Muscle of arm (tissue), 14 donors: Measurements from ENCODE around the gene NXF3. TPM values are rescaled to one million over a fixed set of nuclear protein-coding genes. Genes with fewer than 3 reads are reported as not detected.
"Not testable (repeated sequence)": the region's sequence is repeated elsewhere in the genome, so short reads cannot be mapped to it uniquely, and the experiment has no call there.

Experiments
- DNase-seq: peaks from one replicate; pipeline ENCODE4 v3.0.0-alpha.2; 2013
- long read RNA-seq, 11 donors: transcript quantifications; one replicate each; lab custom pipeline, GENCODE V29; 2026
- polyA plus RNA-seq, 12 donors: library from polyadenylated mRNA; unstranded; fragments of 120-200 nt; gene quantifications; one replicate each; pipeline ENCODE4 v1.2.1, GENCODE V29; 2013; ENCODE audit not compliant: insufficient read length in 12 of 12

NXF3 gene, protein sequence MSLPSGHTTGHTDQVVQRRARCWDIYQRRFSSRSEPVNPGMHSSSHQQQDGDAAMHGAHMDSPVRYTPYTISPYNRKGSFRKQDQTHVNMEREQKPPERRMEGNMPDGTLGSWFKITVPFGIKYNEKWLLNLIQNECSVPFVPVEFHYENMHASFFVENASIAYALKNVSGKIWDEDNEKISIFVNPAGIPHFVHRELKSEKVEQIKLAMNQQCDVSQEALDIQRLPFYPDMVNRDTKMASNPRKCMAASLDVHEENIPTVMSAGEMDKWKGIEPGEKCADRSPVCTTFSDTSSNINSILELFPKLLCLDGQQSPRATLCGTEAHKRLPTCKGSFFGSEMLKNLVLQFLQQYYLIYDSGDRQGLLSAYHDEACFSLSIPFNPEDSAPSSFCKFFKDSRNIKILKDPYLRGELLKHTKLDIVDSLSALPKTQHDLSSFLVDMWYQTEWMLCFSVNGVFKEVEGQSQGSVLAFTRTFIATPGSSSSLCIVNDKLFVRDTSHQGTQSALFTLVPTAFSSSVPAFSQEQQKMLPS
- 1 to 10 TPM in 1 of 12 donors, under 1 TPM in 3, not detected in 8; 0.18 to 1.0 (median 0.40) TPM for polyA plus RNA-seq
- long read RNA-seq, donor 1, result 0 reads
- long read RNA-seq, donor 2, partial matches to known transcripts, result 67 of 72 reads
- long read RNA-seq, donor 2, other reads (novel, unspliced or antisense), result 5 of 72 reads
- long read RNA-seq, donor 3, partial matches to known transcripts, result 49 of 49 reads
- long read RNA-seq, donor 3, other reads (novel, unspliced or antisense), result 0 of 49 reads
- long read RNA-seq, donor 4, partial matches to known transcripts, result 13 of 13 reads
- long read RNA-seq, donor 4, other reads (novel, unspliced or antisense), result 0 of 13 reads
- long read RNA-seq, donor 5, partial matches to known transcripts, result 145 of 145 reads
- long read RNA-seq, donor 5, other reads (novel, unspliced or antisense), result 0 of 145 reads
- long read RNA-seq, donor 6, partial matches to known transcripts, result 76 of 76 reads
- long read RNA-seq, donor 6, other reads (novel, unspliced or antisense), result 0 of 76 reads
- long read RNA-seq, donor 7, partial matches to known transcripts, result 26 of 26 reads
- long read RNA-seq, donor 7, other reads (novel, unspliced or antisense), result 0 of 26 reads
- long read RNA-seq, donor 8, partial matches to known transcripts, result 39 of 39 reads
- long read RNA-seq, donor 8, other reads (novel, unspliced or antisense), result 0 of 39 reads
- long read RNA-seq, donor 9, partial matches to known transcripts, result 34 of 34 reads
- long read RNA-seq, donor 9, other reads (novel, unspliced or antisense), result 0 of 34 reads
- long read RNA-seq, donor 10, partial matches to known transcripts, result 187 of 194 reads
- long read RNA-seq, donor 10, other reads (novel, unspliced or antisense), result 7 of 194 reads
- long read RNA-seq, donor 11, partial matches to known transcripts, result 9 of 56 reads
- long read RNA-seq, donor 11, other reads (novel, unspliced or antisense), result 47 of 56 reads

DNA sequence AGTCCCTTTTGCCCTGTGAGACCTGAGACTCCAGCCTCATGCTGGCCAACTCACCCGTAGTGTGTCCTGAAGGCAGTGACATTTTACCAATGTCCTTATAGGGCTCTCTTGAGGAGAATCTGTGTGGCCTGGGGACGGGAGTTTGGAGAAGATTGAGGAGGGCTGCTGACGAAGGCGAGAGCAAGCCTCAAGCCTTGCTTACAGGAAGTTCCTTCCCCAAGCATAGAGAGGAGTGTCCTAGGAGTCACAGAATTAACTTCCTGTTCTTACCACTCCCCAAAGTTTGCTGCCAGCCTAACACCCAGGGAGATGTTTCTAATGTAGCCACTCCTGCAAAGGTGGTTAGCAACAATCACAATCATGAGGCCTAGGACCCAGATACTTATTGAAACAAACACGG, at the start of gene NXF3:
TSS of gene NXF3 (minus strand) at position 202 of the 400 bp plus-strand sequence. CDS start at position 82, 120 bp downstream.
- no peak for DNase-seq

DNA sequence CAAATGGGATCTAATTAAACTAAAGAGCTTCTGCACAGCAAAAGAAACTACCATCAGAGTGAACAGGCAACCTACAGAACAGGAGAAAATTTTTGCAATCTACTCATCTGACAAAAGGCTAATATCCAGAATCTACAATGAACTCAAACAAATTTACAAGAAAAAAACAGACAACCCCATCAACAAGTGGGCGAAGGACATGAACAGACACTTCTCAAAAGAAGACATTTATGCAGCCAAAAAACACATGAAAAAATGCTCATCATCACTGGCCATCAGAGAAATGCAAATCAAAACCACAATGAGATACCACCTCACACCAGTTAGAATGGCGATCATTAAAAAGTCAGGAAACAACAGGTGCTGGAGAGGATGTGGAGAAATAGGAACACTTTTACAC, 43.6 kb upstream of the NXF3 start:
- DNase-seq, result not testable (repeated sequence)

GRCh38 chrX:103124284-103124683, 31.3 kb upstream of the NXF3 start:
- DNase-seq, result no peak

DNA sequence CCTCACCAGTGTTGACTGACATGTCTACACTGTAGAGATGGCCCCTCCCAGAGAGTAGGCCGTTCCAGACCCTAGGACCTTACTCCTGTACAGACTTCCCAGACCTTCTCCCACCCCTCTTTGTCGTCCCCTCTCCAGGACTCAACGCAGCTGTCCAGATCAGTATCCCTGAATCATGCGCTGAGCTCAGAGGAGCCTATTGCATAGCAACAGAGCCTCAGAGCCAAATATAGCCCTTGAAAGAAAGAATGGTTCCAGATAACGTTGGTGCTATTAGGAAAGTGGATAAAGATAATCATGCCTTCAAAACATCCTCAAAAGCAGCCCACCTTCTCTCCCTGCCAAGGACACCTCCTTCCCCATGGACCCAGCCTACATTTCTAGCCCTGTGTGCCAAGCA, 27.8 kb upstream of the NXF3 start:
- no peak for DNase-seq

GRCh38 chrX:103116970-103117369, 24.0 kb upstream of the NXF3 start:
- not testable (repeated sequence) for DNase-seq

DNA sequence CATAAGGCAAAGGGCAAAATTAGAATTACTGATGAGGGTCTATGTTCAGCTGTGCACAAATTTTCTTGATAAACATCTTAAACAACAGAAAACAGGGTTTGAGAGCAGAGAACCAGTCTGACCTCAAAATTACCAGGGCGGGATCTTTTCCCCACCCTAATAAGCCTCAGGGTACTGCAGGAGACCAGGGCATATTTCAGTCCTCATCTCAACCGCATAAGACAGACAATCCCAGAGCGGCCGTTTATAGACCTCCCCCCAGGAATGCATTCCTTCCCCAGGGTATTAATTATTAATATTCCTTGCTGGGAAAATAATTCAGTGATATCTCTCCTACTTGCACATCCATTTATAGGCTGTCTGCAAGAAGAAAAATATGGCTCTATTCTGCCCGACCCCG, 16.6 kb upstream of the NXF3 start:
- not testable (repeated sequence) for DNase-seq

GRCh38 chrX:103107836-103108235, 14.9 kb upstream of the NXF3 start:
- DNase-seq, result no peak

GRCh38 chrX:103107227-103107737, 14.3 kb upstream of the NXF3 start:
- not testable (repeated sequence) for DNase-seq

GRCh38 chrX:103104370-103104769, 11.4 kb upstream of the NXF3 start:
- not testable (repeated sequence) for DNase-seq

DNA sequence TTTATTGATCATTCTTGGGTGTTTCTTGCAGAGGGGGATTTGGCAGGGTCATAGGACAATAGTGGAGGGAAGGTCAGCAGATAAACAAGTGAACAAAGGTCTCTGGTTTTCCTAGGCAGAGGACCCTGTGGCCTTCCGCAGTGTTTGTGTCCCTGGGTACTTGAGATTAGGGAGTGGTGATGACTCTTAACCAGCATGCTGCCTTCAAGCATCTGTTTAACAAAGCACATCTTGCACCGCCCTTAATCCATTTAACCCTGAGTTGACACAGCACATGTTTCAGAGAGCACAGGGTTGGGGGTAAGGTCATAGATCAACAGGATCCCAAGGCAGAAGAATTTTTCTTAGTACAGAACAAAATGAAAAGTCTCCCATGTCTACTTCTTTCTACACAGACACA, 10.9 kb upstream of the NXF3 start:
- DNase-seq, result not testable (repeated sequence)

GRCh38 chrX:103101299-103102042, 8.5 kb upstream of the NXF3 start:
- no peak for DNase-seq

GRCh38 chrX:103100484-103100883, 7.5 kb upstream of the NXF3 start:
- no peak for DNase-seq

GRCh38 chrX:103099691-103100090, 6.7 kb upstream of the NXF3 start:
- no peak for DNase-seq

DNA sequence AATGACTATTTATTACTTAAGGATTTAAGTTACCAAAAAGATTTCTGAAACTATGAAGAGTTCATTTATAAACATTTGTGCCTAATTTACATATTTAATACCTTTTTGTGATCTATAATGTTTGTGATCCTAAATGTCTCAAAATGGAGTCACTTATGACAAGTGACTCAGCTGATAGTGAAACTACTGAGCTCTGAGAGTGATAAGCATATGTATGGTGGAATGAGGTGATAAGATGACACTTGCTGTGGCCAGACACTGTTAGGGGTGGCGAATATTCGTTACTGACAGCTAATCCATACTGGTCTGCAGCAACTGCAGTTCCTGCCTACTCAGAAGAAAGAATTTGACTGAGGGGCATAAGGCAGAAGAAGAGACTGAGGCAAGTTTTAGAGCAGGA, 5.5 kb upstream of the NXF3 start:
- no peak for DNase-seq

DNA sequence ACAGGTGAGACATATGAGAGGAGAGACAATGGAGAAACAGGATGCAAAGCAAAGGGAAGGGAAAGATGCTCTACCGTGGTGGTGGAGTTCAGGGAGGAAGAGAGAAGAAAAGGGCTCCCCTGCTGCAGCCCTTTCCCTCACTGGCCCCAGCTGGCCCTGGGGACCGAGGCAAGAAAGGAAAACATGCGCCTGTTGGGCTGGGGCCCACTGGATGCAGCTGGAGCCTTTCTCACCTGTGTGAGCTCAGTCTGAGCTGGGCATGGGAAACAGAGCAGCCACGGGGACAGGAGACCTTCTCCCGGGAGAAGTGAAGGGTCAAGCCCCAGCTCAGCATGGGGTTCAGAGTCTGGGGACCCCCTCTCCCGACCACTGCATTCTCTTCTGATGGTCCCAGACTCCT, 11.9 kb downstream of the NXF3 start:
- no peak for DNase-seq

DNA sequence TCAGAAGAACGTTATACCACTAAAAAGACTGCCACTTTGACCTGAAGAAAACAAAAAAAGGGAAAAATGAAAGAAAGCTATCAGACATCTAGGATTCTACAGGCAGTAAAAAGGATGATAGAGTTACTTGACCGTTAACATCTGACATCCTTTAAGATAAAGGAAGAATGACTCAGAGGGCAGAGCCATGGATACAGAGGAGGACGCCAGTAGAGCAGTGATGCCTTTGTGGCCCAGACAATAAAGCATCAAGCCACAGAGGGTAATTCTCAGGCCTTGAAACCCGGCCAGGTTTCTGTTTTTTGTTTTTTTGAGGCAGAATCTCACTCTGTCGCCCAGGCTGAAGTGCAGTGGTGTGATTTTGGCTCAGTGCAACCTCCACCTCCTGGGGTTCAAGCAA, 19.5 kb downstream of the NXF3 start:
- DNase-seq, result no peak

DNA sequence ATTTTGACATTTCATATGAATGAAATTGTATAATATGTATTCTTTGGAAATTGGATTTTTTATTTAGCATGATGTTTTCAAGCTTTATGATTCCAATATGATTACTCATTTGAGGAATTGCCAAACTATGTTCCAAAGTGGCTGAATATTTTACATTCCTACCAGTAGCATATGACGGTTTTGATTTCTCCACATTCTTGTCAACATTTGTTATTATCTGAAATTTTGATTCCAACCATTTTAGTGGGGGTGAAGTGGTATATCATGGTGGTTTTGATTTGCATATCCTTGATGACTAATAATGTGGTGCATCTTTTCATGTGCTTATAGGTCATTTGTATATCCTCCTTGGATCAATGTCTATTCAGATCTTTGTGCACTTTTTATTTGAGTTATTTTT, 26.3 kb downstream of the NXF3 start:
- no peak for DNase-seq

- DNase-seq, result no peak
Observed at GRCh38 chrX:103063918-103064434, 29.0 kb downstream of the NXF3 start, which contains the start of gene BEX1. Gene BEX1 (minus strand): TSS chrX:103064171. CDS start chrX:103063274, 897 bp downstream.

DNA sequence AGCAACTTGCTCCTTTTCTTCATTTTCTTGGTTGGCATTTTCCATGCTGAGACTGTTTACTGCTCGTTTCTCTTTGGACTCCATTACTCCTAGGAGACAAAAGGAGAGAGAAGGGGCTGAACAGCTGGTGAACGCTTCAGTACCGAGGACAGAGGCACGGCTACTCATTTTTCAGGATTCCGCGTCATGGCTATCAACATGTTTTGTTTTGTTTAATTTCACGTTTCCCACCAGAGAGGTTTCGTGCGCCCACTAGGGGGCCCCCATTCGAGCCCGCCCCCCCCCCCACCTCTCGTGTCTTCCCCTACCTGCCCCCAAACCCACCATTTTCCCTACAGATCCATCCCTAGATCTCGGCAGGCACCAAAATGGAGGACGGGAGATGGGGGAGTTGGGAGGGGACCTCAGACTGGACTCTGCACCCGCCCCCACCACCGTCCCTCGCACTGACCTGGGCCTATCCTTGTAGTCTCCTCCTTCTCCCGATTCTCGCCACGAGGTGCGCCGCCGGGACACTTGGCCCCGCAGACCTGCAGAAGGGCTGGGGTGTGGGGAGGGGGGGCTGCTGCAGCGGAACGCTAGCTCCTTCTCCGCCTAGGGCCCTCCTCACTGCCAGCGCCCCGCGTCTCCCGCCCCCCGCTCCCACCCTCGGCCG, 29.6 kb downstream of the NXF3 start:
- peak; percentile 9 for DNase-seq

- no peak for DNase-seq
Observed at GRCh38 chrX:103061486-103061885, 31.5 kb downstream of the NXF3 start.
